Epithelial cell of proximal tubule (primary cell): ENCODE measurements around the gene DDX50. TPM values are rescaled to one million over a fixed set of nuclear protein-coding genes. Genes with fewer than 3 reads are reported as not detected.
A peak's percentile ranks its signal among the peaks of the same experiment; 100 is the strongest.
"Not testable (repeated sequence)": the region's sequence is repeated elsewhere in the genome, so short reads cannot be mapped to it uniquely, and the experiment has no call there.

Experiments
- DNase-seq: peaks from one replicate; pipeline ENCODE4 v3.0.0-alpha.2; 2011; ENCODE audit warnings: low read depth
- H3K4me3 ChIP-seq: 2 replicates; pipeline ENCODE4 v1.5.1; 2011; ENCODE audit warnings: low read depth, mild to moderate bottlenecking, low read length
- CTCF ChIP-seq: conservative IDR thresholded peaks from 2 replicates; pipeline ENCODE4 v1.5.1; 2012; ENCODE audit warnings: low read depth, mild to moderate bottlenecking, low read length
- total RNA-seq: library from RNA; depleted of rRNA; stranded (reverse); fragments of >200 nt; gene quantifications from 2 replicates; pipeline ENCODE4 v1.2.3, GENCODE V29; 2015

DDX50 gene
- total RNA-seq, 1 donor from 2014 or later, result 35.6 TPM

- no peak for DNase-seq
- peak overlapping the region; percentile 80 for H3K4me3 ChIP-seq
- TF ChIP-seq CTCF, result no peak
Measured at GRCh38 chr10:68902382-68902781, 1.3 kb downstream of the DDX50 start.

DNA sequence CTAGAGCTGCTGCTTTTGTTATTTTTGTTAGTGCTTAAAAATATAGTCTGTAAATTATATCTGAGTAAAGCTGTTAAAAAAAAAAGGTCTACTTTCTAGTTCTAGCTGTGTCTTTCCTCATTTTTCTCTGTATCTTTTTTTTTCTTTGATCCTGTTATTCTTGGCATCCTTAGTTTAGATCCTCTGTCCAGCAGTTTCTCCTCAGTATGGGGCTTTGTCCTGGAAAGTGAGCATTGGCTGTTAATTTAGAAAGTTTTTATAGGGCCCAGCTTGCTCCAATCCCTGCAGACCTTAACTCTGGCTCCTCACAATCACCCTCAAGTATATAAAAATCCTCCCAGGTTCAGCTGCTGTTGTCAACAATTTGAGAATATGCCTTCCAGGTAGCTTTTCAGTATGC lies 23.5 kb downstream of the DDX50 start:
- H3K4me3 ChIP-seq, result no peak overlapping the region
- DNase-seq, result no peak
- no peak for TF ChIP-seq CTCF

- no peak overlapping the region for H3K4me3 ChIP-seq
- no peak for TF ChIP-seq CTCF
- DNase-seq, result no peak
Measured at GRCh38 chr10:68925489-68925888, 24.4 kb downstream of the DDX50 start.

GRCh38 chr10:68929157-68929556 lies 28.0 kb downstream of the DDX50 start:
- not testable (repeated sequence) for H3K4me3 ChIP-seq, DNase-seq

DNA sequence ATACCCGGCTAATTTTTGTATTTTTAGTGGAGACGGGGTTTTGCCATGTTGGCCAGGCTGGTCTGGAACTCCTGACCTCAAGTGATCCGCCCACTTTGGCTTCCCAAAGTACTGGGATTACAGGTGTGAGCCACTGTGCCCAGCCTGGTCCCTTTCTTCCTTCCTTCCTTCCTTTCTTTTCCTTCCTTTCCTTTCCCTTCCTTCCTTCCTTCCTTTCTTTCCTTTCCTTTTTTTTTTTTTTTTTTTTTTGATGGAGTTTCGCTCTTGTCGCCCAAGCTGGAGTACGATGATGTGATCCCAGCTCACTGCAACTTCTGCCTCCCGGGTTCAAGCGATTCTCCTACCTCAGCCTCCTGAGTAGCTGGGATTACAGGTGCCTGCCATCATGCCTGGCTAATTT lies 28.8 kb downstream of the DDX50 start:
- not testable (repeated sequence) for H3K4me3 ChIP-seq, DNase-seq

GRCh38 chr10:68932860-68933259 lies 31.7 kb downstream of the DDX50 start:
- not testable (repeated sequence) for DNase-seq, H3K4me3 ChIP-seq

GRCh38 chr10:68934994-68935393 lies 33.9 kb downstream of the DDX50 start:
- no peak for DNase-seq
- H3K4me3 ChIP-seq, result no peak overlapping the region
- TF ChIP-seq CTCF, result no peak

- no peak for TF ChIP-seq CTCF
- no peak overlapping the region for H3K4me3 ChIP-seq
- DNase-seq, result no peak
Measured at GRCh38 chr10:68938117-68938516, 37.0 kb downstream of the DDX50 start.

- no peak overlapping the region for H3K4me3 ChIP-seq
- DNase-seq, result no peak
- no peak for TF ChIP-seq CTCF
Measured at GRCh38 chr10:68938884-68939283, 37.8 kb downstream of the DDX50 start.

GRCh38 chr10:68940917-68941316 lies 39.8 kb downstream of the DDX50 start:
- not testable (repeated sequence) for H3K4me3 ChIP-seq, DNase-seq
